ENCODE results near the gene SIAH1.

GRCh38 chr16:48421741-48422140, 36.5 kb upstream of the SIAH1 start:
- no peak for TF ChIP-seq CTCF (IDR thresholded peaks at IDR 0.05)
- TF ChIP-seq EP300 (IDR thresholded peaks at IDR 0.05), result no peak
- TF ChIP-seq POLR2A (IDR thresholded peaks at IDR 0.05), result no peak
